Fibroblast of lung (primary cell): Measurements from ENCODE around the gene CLDN14. TPM values are rescaled to one million over a fixed set of nuclear protein-coding genes. Genes with fewer than 3 reads are reported as not detected.

Experiments
- DNase-seq, 2 donors: peaks; one replicate each; pipeline versions ENCODE4 v3.0.0 to v3.0.0-alpha.2; 2010; ENCODE audit warnings: low read depth in 2 of 2
- H2AFZ ChIP-seq: 2 replicates; pipeline ENCODE4 v1.5.1; 2012; ENCODE audit warnings: low read length, control low read depth, inconsistent platforms
- H3K27ac ChIP-seq: 2 replicates; pipeline ENCODE4 v1.5.1; 2011; ENCODE audit warnings: low read length, control low read depth; ENCODE audit not compliant: insufficient read depth
- H3K27me3 ChIP-seq: 2 replicates; pipeline ENCODE4 v1.5.1; 2011; ENCODE audit warnings: mild to moderate bottlenecking, low read length; ENCODE audit not compliant: control insufficient read depth, insufficient read depth
- H3K36me3 ChIP-seq: 2 replicates; pipeline ENCODE4 v1.5.1; 2011; ENCODE audit warnings: low read length; ENCODE audit not compliant: control insufficient read depth, insufficient read depth
- H3K4me1 ChIP-seq: 2 replicates; pipeline ENCODE4 v1.5.1; 2011; ENCODE audit warnings: low read length; ENCODE audit not compliant: control insufficient read depth, insufficient read depth; ENCODE audit errors: extremely low read depth
- H3K4me2 ChIP-seq: 2 replicates; pipeline ENCODE4 v1.5.1; 2011; ENCODE audit warnings: low read length, control low read depth; ENCODE audit not compliant: insufficient read depth; ENCODE audit errors: extremely low read depth
- H3K4me3 ChIP-seq, 4 experiments: fragments of 200-600 bp in 1 of 4; sonication (generic) in 1 of 4; replicated peaks in 1 of 4; 2 replicates each; pipeline ENCODE4 v1.5.1; 2011 to 2016; ENCODE audit warnings: low read length in 4 of 4, low read depth in 3 of 4, mild to moderate bottlenecking in 3 of 4, control low read depth in 2 of 4, inconsistent platforms in 1 of 4, mixed read lengths in 1 of 4; ENCODE audit not compliant: insufficient read depth in 1 of 4; ENCODE audit errors: control extremely low read depth in 1 of 4
- H3K79me2 ChIP-seq: 2 replicates; pipeline ENCODE4 v1.5.1; 2012; ENCODE audit warnings: mild to moderate bottlenecking, low read length, inconsistent platforms; ENCODE audit not compliant: control insufficient read depth, insufficient read depth
- H3K9ac ChIP-seq: 2 replicates; pipeline ENCODE4 v1.5.1; 2011; ENCODE audit warnings: mild to moderate bottlenecking, low read length, control low read depth; ENCODE audit not compliant: insufficient read depth
- H3K9me3 ChIP-seq: 2 replicates; pipeline ENCODE4 v1.5.1; 2012; ENCODE audit warnings: low read depth, low read length; ENCODE audit not compliant: control insufficient read depth, insufficient read depth
- H4K20me1 ChIP-seq: 2 replicates; pipeline ENCODE4 v1.5.1; 2011; ENCODE audit warnings: low read length; ENCODE audit not compliant: control insufficient read depth, insufficient read depth; ENCODE audit errors: extremely low read depth
- EZH2 ChIP-seq: IDR thresholded peaks from 2 replicates; pipeline ENCODE4 v1.5.1; 2012; ENCODE audit warnings: low read length, control low read depth, mild to moderate bottlenecking; ENCODE audit errors: missing control alignments
- polyA plus RNA-seq, 2 donors: library from polyadenylated mRNA; depleted of rRNA in 1 of 2; stranded (reverse) in 1 of 2; unstranded in 1 of 2; fragments of >200 nt; gene quantifications; 2 replicates each; pipeline ENCODE4 v1.2.1, GENCODE V29; 2011 to 2012; ENCODE audit warnings: missing spikeins in 1 of 2
- total RNA-seq: library from RNA; depleted of rRNA; stranded (reverse); fragments of >200 nt; gene quantifications from 2 replicates; pipeline ENCODE4 v1.2.1, GENCODE V29; 2014
- TF ChIP-seq, protein P1 (sequence below), 2 donors: IDR thresholded peaks in 1 of 2; conservative IDR thresholded peaks in 1 of 2; 1 replicate in 1 of 2; 2 replicates in 1 of 2; pipeline ENCODE4 v1.5.1; 2011 to 2012; ENCODE audit warnings: low read length in 2 of 2, control low read depth in 1 of 2, inconsistent platforms in 1 of 2, low read depth in 1 of 2, mild to moderate bottlenecking in 1 of 2

Gene CLDN14
- total and polyA plus RNA-seq, 2 donors (not counting 1 experiment from before 2014, with no cell fraction given), result not detected

DNA sequence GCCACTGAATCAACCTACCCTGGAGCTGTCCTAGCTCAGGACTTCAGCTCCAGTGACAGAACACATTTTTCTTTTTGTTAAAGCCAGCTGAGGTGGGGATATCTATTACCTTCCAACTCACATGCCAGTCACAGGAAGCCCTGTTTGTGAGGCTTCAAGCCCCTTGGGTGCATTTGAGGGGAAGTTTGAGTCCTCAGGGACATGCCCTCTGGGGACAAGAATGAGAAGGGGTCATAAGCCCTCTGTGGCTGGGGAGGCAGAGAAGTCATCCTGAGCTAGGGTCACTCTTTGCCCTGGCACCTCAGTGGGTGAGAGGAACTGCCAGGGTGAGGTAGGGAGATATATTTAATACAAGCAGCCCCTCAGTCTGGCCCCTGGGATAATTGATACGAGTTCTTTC lies 33.5 kb upstream of the CLDN14 start:
- Histone ChIP-seq H3K9me3 (no peaks in the 10 kb centered on the region), H3K4me2 (no peak overlapping the region), H3K27me3 (peaks cover 7% of the 10 kb centered on the region), H3K9ac (no peak overlapping the region), H3K27ac (no peak overlapping the region), H3K79me2 (no peaks in the 10 kb centered on the region), H3K36me3 (no peaks in the 10 kb centered on the region), H3K4me1 (no peaks in the 10 kb centered on the region), H3K4me3 (no peak overlapping the region), H2AFZ (no peak overlapping the region), H4K20me1 (no peaks in the 10 kb centered on the region)
- TF ChIP-seq, protein P1, sequence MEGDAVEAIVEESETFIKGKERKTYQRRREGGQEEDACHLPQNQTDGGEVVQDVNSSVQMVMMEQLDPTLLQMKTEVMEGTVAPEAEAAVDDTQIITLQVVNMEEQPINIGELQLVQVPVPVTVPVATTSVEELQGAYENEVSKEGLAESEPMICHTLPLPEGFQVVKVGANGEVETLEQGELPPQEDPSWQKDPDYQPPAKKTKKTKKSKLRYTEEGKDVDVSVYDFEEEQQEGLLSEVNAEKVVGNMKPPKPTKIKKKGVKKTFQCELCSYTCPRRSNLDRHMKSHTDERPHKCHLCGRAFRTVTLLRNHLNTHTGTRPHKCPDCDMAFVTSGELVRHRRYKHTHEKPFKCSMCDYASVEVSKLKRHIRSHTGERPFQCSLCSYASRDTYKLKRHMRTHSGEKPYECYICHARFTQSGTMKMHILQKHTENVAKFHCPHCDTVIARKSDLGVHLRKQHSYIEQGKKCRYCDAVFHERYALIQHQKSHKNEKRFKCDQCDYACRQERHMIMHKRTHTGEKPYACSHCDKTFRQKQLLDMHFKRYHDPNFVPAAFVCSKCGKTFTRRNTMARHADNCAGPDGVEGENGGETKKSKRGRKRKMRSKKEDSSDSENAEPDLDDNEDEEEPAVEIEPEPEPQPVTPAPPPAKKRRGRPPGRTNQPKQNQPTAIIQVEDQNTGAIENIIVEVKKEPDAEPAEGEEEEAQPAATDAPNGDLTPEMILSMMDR (conservative IDR thresholded peaks at IDR 0.05 in 1 of 2, IDR thresholded peaks at IDR 0.05 in 1 of 2; ENCODE audit: low read depth in 1 of 2, low read length in 2 of 2), result no peak
- TF ChIP-seq EZH2, result no peak
- no peak for DNase-seq

DNA sequence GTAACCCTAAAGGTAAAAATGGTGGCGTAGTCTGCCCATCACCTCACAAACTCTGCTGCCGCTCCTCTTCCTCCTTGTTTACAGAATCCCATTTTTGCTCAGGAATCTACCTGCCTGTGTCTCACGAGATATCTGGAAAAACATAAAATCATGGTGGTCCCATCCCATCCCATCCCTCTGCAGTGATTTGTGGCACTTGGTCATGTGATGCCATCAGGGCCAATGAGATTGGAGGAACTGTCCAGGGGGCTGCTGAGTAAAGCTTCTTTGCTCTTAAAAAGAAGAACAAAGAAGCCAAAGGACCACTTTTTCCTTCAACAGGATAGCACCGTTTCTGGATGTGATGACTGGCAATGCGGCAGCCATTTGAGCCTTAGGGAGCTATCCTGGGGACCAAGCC lies 33.0 kb upstream of the CLDN14 start:
- Histone ChIP-seq H3K9ac (no peak overlapping the region), H3K36me3 (no peaks in the 10 kb centered on the region), H3K4me1 (no peaks in the 10 kb centered on the region), H4K20me1 (no peaks in the 10 kb centered on the region), H3K4me2 (no peak overlapping the region), H2AFZ (no peak overlapping the region), H3K27ac (no peak overlapping the region), H3K27me3 (peaks cover 7% of the 10 kb centered on the region), H3K79me2 (no peaks in the 10 kb centered on the region), H3K9me3 (no peaks in the 10 kb centered on the region), H3K4me3 (no peak overlapping the region)
- TF ChIP-seq EZH2, result no peak
- TF ChIP-seq, protein P1 (conservative IDR thresholded peaks at IDR 0.05 in 1 of 2, IDR thresholded peaks at IDR 0.05 in 1 of 2; ENCODE audit: low read depth in 1 of 2, low read length in 2 of 2), result no peak
- DNase-seq, result no peak

- H3K9me3 ChIP-seq, result no peaks in the 10 kb centered on the region
- no peak overlapping the region for H2AFZ ChIP-seq
- no peak overlapping the region for H3K4me3 ChIP-seq
- H3K27me3 ChIP-seq, result peaks cover 7% of the 10 kb centered on the region
- H3K4me2 ChIP-seq, result no peak overlapping the region
- H3K27ac ChIP-seq, result no peak overlapping the region
- H3K79me2 ChIP-seq, result no peaks in the 10 kb centered on the region
- no peaks in the 10 kb centered on the region for H4K20me1 ChIP-seq
- no peak for TF ChIP-seq EZH2
- TF ChIP-seq, protein P1 (conservative IDR thresholded peaks at IDR 0.05 in 1 of 2, IDR thresholded peaks at IDR 0.05 in 1 of 2; ENCODE audit: low read depth in 1 of 2, low read length in 2 of 2), result no peak
- H3K9ac ChIP-seq, result no peak overlapping the region
- no peaks in the 10 kb centered on the region for H3K4me1 ChIP-seq
- peak in 1 of 2 donors; percentile 21 for DNase-seq
- no peaks in the 10 kb centered on the region for H3K36me3 ChIP-seq
Measured at GRCh38 chr21:36511484-36512220, 31.7 kb upstream of the CLDN14 start.
